Breast epithelium (tissue), 3 donors: ENCODE data around the gene TNPO1.

Source experiments
- POLR2A ChIP-seq: fragments of 450-650 bp; IDR thresholded peaks from one replicate; pipeline ENCODE4 v1.6.1; 2016; ENCODE audit warnings: antibody characterized with exemption, mild to moderate bottlenecking, moderate library complexity
- POLR2AphosphoS5 ChIP-seq, 3 donors: sonication (generic); formaldehyde crosslinking; IDR thresholded peaks; one replicate each; pipeline ENCODE4 v1.6.1; 2017; ENCODE audit warnings: antibody characterized with exemption in 3 of 3
- TF ChIP-seq, protein P1 (sequence below), 3 donors: fragments of 450-650 bp; IDR thresholded peaks; one replicate each; pipeline ENCODE4 v1.5.1; 2016 to 2017; ENCODE audit warnings: antibody characterized with exemption in 3 of 3, mild to moderate bottlenecking in 3 of 3, moderate library complexity in 3 of 3

DNA sequence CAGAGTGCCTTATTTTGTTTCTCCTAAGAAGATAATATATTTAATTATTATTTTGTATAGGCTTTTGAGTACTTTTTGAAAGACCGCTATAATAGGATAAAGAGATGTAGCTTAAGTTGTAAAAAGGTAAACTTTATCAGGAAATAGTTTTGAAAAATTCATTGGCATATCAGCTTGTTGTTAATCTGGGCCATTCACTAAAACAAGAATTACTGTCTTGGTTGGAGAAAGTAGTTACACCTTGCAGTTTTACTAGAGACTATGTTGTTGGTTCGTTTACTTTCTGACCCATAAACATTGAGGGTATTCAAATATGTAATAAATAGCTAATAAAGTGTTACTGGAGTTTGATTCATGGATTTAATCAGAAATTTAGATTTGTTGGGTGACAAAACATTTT is 33.7 kb downstream of the TNPO1 start:
- no peak for TF ChIP-seq POLR2A
- TF ChIP-seq, protein P1, sequence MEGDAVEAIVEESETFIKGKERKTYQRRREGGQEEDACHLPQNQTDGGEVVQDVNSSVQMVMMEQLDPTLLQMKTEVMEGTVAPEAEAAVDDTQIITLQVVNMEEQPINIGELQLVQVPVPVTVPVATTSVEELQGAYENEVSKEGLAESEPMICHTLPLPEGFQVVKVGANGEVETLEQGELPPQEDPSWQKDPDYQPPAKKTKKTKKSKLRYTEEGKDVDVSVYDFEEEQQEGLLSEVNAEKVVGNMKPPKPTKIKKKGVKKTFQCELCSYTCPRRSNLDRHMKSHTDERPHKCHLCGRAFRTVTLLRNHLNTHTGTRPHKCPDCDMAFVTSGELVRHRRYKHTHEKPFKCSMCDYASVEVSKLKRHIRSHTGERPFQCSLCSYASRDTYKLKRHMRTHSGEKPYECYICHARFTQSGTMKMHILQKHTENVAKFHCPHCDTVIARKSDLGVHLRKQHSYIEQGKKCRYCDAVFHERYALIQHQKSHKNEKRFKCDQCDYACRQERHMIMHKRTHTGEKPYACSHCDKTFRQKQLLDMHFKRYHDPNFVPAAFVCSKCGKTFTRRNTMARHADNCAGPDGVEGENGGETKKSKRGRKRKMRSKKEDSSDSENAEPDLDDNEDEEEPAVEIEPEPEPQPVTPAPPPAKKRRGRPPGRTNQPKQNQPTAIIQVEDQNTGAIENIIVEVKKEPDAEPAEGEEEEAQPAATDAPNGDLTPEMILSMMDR (IDR thresholded peaks at IDR 0.05): no peak
- no peak for TF ChIP-seq POLR2AphosphoS5 (IDR thresholded peaks at IDR 0.05)
